ENCODE data around the gene AHRR. TPM values are rescaled to one million over a fixed set of nuclear protein-coding genes. Genes with fewer than 3 reads are reported as not detected.

The AHRR gene
- total RNA-seq, 2 donors from 2014 or later = 0.12 to 0.30 TPM

DNA sequence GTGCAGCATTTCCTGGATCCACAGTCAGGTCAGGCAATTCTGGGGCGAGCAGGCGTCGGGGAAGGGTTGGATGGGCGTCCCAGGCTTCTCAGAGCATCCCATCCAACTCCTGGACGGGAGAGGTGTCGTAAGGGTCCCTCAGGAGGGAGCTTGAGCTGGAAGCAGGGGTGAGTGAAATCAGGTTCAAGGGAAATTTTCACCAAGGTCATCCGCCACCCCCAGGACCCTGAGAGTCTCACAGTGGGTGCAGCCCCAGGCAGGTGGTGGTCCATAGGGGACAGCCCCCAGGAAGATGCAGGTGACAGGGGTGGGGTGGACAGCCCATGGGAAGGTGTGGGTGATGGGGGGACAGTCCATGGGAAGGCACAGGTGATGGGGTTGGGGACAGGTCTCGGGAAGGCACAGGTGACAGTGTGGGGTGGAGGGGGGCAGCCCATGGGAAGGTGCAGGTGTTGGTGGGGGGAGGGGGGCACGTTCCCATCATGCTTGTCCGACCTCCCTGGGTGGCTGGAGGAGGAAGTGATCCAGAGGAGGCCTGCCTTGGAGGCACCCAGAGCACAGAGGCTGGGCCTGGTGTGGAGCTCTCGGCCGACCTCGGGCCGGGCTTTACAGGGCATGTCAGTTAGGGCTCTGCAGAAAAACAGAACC is 48.9 kb downstream of the AHRR start:
- peaks cover 0 to 14% of the 10 kb centered on the region in 2 donors for H3K4me1 ChIP-seq
- TF ChIP-seq, protein P1, sequence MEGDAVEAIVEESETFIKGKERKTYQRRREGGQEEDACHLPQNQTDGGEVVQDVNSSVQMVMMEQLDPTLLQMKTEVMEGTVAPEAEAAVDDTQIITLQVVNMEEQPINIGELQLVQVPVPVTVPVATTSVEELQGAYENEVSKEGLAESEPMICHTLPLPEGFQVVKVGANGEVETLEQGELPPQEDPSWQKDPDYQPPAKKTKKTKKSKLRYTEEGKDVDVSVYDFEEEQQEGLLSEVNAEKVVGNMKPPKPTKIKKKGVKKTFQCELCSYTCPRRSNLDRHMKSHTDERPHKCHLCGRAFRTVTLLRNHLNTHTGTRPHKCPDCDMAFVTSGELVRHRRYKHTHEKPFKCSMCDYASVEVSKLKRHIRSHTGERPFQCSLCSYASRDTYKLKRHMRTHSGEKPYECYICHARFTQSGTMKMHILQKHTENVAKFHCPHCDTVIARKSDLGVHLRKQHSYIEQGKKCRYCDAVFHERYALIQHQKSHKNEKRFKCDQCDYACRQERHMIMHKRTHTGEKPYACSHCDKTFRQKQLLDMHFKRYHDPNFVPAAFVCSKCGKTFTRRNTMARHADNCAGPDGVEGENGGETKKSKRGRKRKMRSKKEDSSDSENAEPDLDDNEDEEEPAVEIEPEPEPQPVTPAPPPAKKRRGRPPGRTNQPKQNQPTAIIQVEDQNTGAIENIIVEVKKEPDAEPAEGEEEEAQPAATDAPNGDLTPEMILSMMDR (IDR thresholded peaks at IDR 0.05) = no peak
- H3K27me3 ChIP-seq = peaks cover 0 to 3% of the 10 kb centered on the region in 2 donors
- no peak overlapping the region for H3K27ac ChIP-seq
- DNase-seq (ENCODE audit: low spot score) = peak; percentile 43
- H3K9me3 ChIP-seq = peaks cover 0 to 12% of the 10 kb centered on the region in 2 donors
- no peaks in the 10 kb centered on the region for H3K36me3 ChIP-seq
- no peak overlapping the region for H3K4me3 ChIP-seq

DNA sequence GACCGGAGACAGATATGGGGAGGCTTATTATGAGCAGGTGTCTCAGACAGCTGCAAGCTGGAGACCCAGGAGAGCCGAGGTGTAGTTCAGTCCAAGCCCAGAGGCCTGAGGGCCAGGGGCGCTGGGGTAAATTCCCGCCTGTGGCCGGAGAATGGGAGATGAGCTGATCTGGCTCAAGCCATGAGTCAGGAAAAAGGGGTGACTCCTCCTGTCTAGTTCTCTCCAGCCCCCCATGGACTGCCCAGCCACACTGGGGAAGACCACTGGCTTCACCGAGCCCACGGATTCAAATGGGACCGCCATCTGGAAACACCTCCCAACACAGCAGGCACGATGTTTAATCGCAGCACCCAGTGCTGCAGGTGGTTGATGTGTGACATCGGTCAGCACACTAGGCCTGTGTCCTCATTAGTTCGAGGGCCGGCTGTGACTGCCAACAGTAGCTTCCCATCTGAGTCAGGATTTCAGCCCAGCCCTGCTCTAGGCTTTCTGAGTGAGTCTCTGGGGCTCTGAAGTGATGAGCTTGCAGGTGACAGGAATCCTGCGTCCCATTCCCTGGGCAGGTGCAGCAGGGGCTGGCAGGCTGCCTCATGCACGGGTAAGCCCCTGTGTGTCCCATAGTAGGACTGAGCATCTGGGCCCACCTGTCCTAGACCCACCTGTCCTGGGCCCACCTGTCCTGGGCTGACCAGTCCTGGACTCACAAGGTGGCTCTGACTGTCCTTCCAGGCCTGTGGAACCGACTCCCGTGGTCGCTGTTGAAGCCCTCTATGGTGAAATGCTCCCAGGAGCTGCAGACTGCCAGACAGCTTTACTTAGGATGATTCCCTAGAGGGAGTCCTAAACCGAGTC is 49.7 kb downstream of the AHRR start:
- Histone ChIP-seq H3K27me3 (peaks cover 0 to 3% of the 10 kb centered on the region in 2 donors), H3K27ac (no peak overlapping the region), H3K36me3 (no peaks in the 10 kb centered on the region), H3K4me1 (peaks cover 0 to 14% of the 10 kb centered on the region in 2 donors), H3K9me3 (peaks cover 0 to 5% of the 10 kb centered on the region in 2 donors), H3K4me3 (no peak overlapping the region)
- TF ChIP-seq, protein P1 (IDR thresholded peaks at IDR 0.05) = no peak
- DNase-seq (ENCODE audit: low spot score) = peak; percentile 43

DNA sequence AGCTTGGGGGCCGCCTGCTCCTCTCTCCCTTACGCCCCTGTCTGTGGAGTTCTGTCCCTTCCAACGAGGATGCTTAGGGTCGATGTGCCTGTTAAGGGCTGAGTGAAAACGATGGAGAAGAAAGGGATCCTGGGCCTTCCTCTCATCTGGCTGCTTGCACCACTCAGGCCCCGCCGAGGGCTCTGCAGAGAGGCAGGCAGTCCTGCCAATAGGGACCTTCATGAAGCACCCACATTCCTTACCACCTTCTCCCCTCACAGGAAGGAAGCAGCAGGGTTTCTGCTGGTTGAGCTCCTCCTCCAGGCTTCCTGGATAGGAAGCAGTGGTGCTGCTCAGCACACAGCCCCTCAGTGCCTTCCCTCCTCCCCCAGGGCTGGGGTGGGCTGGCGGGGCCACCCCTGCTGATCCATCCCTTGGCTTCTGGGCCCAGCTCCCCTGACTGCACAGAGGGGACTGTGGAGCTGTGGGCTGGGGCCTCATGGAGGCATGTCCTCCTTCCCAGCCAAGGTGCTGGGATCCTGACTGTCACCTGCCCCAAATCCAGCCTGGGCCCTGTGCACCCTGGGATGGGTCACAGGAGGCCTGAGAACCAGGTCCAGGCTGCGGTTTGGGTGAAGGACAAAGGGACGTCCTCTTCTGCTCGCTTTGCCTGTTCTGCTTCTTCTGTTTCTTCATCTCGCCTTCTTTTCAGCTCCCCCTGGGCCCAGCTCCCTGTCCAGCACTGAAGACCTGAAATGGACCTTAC is 50.5 kb downstream of the AHRR start:
- H3K36me3 ChIP-seq = no peaks in the 10 kb centered on the region
- peaks cover 0 to 3% of the 10 kb centered on the region in 2 donors for H3K27me3 ChIP-seq
- H3K4me1 ChIP-seq = peaks cover 0 to 14% of the 10 kb centered on the region in 2 donors
- peak; percentile 50 for DNase-seq (ENCODE audit: low spot score)
- H3K9me3 ChIP-seq = no peaks in the 10 kb centered on the region
- H3K27ac ChIP-seq = no peak overlapping the region
- H3K4me3 ChIP-seq = no peak overlapping the region
- TF ChIP-seq, protein P1 (IDR thresholded peaks at IDR 0.05) = no peak

DNA sequence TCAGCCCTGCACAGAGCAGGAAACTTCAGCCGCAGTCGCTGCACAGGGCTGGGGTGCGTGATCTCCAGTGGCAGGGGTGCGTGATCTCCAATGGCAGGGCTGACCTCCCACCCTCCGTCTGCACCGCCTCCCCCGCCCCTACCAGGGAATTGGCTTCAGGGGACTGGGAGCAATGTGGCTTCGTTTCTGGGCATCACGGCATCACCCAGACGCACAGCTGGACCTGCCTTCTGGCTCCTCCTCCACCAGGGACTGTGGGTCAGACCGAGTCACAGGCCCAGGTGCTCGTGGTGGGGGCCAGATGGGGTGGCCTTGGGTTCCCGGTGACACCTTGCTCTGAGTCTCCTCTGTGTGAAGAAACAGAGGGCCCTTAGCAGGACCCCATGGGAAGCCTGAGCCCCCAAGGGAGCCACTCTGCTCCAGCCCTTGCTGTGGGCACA is 51.1 kb downstream of the AHRR start:
- no peaks in the 10 kb centered on the region for H3K36me3 ChIP-seq
- TF ChIP-seq, protein P1 (IDR thresholded peaks at IDR 0.05) = no peak
- no peak overlapping the region for H3K27ac ChIP-seq
- no peak for DNase-seq (ENCODE audit: low spot score)
- H3K27me3 ChIP-seq = peaks cover 0 to 3% of the 10 kb centered on the region in 2 donors
- H3K9me3 ChIP-seq = no peaks in the 10 kb centered on the region
- H3K4me3 ChIP-seq = no peak overlapping the region
- peaks cover 0 to 14% of the 10 kb centered on the region in 2 donors for H3K4me1 ChIP-seq

DNA sequence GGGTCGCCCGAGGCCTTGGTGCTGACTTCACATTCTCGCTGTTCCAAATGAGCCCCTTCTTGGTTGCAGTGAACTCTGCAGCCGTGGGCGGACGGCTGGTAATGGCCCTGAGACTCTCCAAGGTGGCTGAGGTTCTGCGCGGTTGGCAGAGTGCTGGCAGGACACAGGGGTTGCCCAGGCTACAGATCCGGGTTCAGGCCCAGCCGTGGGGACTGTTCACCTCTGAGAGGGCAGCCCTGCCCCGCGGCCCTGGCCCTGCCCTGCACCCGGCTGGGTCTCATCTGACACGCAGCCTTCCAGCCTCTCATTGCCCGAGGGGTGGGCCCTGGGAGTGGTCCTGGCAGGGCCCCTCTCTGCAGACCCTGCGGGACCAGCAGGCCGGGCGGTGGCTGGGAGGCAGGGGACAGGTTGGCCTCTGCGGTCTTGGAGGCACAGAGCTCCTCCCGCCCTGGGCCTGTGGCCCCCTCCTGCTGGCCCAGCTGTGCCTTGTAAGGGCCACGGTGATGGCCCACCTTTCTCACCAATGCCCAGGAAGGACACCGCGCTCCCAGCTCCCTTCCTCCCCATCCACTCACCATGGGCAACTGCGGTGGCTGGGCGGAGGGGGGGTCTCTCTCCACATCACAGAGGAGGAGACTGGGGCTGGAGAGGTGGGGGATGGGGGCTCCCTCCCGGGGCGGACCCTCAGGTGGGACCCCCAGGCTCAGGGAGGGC is 51.6 kb downstream of the AHRR start:
- Histone ChIP-seq H3K9me3 (no peaks in the 10 kb centered on the region), H3K27me3 (peaks cover 0 to 3% of the 10 kb centered on the region in 2 donors), H3K4me3 (peak overlapping the region in 1 of 2 donors; percentile 48), H3K4me1 (peaks cover 0 to 14% of the 10 kb centered on the region in 2 donors), H3K36me3 (no peaks in the 10 kb centered on the region), H3K27ac (no peak overlapping the region)
- DNase-seq (ENCODE audit: low spot score) = peak; percentile 47
- TF ChIP-seq, protein P1 (IDR thresholded peaks at IDR 0.05) = no peak
